Esophagus (tissue), 2 donors: Measurements from ENCODE around the gene NUDCD3. TPM values are rescaled to one million over a fixed set of nuclear protein-coding genes. Genes with fewer than 3 reads are reported as not detected.
"Not testable (repeated sequence)": the region's sequence is repeated elsewhere in the genome, so short reads cannot be mapped to it uniquely, and the experiment has no call there.

ENCODE experiments used
- H3K27ac ChIP-seq, 2 donors: one replicate each; pipeline ENCODE4 v1.5.1; 2013; ENCODE audit warnings: low read depth in 2 of 2, mild to moderate bottlenecking in 2 of 2, inconsistent platforms in 1 of 2, low read length in 1 of 2, moderate library complexity in 1 of 2
- H3K27me3 ChIP-seq, 2 donors: one replicate each; pipeline ENCODE4 v1.6.1; 2013; ENCODE audit warnings: low read length in 2 of 2, control low read depth in 1 of 2, mild to moderate bottlenecking in 1 of 2; ENCODE audit not compliant: insufficient read depth in 2 of 2, control insufficient read depth in 1 of 2
- H3K36me3 ChIP-seq, 2 donors: one replicate each; pipeline ENCODE4 v1.6.1; 2013; ENCODE audit warnings: low read length in 1 of 2; ENCODE audit not compliant: control insufficient read depth in 2 of 2, insufficient read depth in 2 of 2
- H3K4me1 ChIP-seq, 2 donors: one replicate each; pipeline ENCODE4 v1.6.1; 2013; ENCODE audit warnings: low read length in 1 of 2; ENCODE audit not compliant: control insufficient read depth in 2 of 2, insufficient read depth in 2 of 2
- H3K4me3 ChIP-seq, 2 donors: one replicate each; pipeline ENCODE4 v1.5.1; 2013; ENCODE audit warnings: low read length in 2 of 2, mild to moderate bottlenecking in 2 of 2, low read depth in 1 of 2, moderate library complexity in 1 of 2
- H3K9me3 ChIP-seq, 2 donors: one replicate each; pipeline ENCODE4 v1.6.1; 2013; ENCODE audit warnings: mild to moderate bottlenecking in 2 of 2, low read depth in 1 of 2, low read length in 1 of 2, moderate library complexity in 1 of 2; ENCODE audit not compliant: control insufficient read depth in 2 of 2, insufficient read depth in 1 of 2
- WGBS, 2 donors: extraction: QIAGEN DNeasy Blood & Tissue Kit; methylation state at CpG; one replicate each; pipeline ENCODE4 v1.1.7; 2013; 5-methylcytosine and 5-hydroxymethylcytosine counted together
- polyA plus RNA-seq, 2 donors: library from polyadenylated mRNA; stranded (reverse); fragments of 200-250 nt; gene quantifications; one replicate each; pipeline ENCODE4 v1.2.3, GENCODE V29; 2013
- donor health status: healthy with polysubstance abuse.
- donor health status: Bipolar disorder and iron deficiency.

The NUDCD3 gene
- polyA plus RNA-seq, 2 donors: 20.5 to 21.2 TPM

- H3K27ac ChIP-seq: no peak overlapping the region
- no peaks in the 10 kb centered on the region for H3K36me3 ChIP-seq
- H3K4me1 ChIP-seq: no peaks in the 10 kb centered on the region
- WGBS, 2 donors: 62 to 73% methylated on average over 3 of the region's 3 CpGs
- H3K4me3 ChIP-seq: no peak overlapping the region
- H3K9me3 ChIP-seq: no peaks in the 10 kb centered on the region
- no peaks in the 10 kb centered on the region for H3K27me3 ChIP-seq
Measured at GRCh38 chr7:44439926-44440325, 50.5 kb downstream of the NUDCD3 start.

GRCh38 chr7:44438816-44439215 is 51.6 kb downstream of the NUDCD3 start:
- Histone ChIP-seq H3K4me3 (no peak overlapping the region), H3K27me3 (no peaks in the 10 kb centered on the region), H3K27ac (no peak overlapping the region), H3K4me1 (peaks cover 0 to 2% of the 10 kb centered on the region in 2 donors), H3K9me3 (no peaks in the 10 kb centered on the region), H3K36me3 (peaks cover 0 to 5% of the 10 kb centered on the region in 2 donors)
- 84 to 91% methylated on average over 4 of the region's 4 CpGs for WGBS, 2 donors

GRCh38 chr7:44434201-44434600 is 56.3 kb downstream of the NUDCD3 start:
- H3K4me1 ChIP-seq: peaks cover 4% of the 10 kb centered on the region in 2 donors
- peaks cover 0 to 16% of the 10 kb centered on the region in 2 donors for H3K36me3 ChIP-seq
- H3K27ac ChIP-seq: no peak overlapping the region
- H3K9me3 ChIP-seq: no peaks in the 10 kb centered on the region
- WGBS, 2 donors: 84 to 85% methylated on average over 7 of the region's 7 CpGs
- no peak overlapping the region for H3K4me3 ChIP-seq
- H3K27me3 ChIP-seq: no peaks in the 10 kb centered on the region

- H3K27me3 ChIP-seq: no peaks in the 10 kb centered on the region
- no peak overlapping the region for H3K27ac ChIP-seq
- no peak overlapping the region for H3K4me3 ChIP-seq
- WGBS, 2 donors: 86 to 87% methylated on average over 10 of the region's 10 CpGs
- H3K9me3 ChIP-seq: no peaks in the 10 kb centered on the region
- peaks cover 0 to 16% of the 10 kb centered on the region in 2 donors for H3K36me3 ChIP-seq
- peaks cover 4% of the 10 kb centered on the region in 2 donors for H3K4me1 ChIP-seq
Measured at GRCh38 chr7:44433255-44434022, 57.0 kb downstream of the NUDCD3 start.

- WGBS, 2 donors: 89 to 92% methylated on average over 6 of the region's 6 CpGs
- H3K4me3 ChIP-seq: no peak overlapping the region
- peaks cover 0 to 16% of the 10 kb centered on the region in 2 donors for H3K36me3 ChIP-seq
- no peaks in the 10 kb centered on the region for H3K9me3 ChIP-seq
- no peaks in the 10 kb centered on the region for H3K27me3 ChIP-seq
- peaks cover 4% of the 10 kb centered on the region in 2 donors for H3K4me1 ChIP-seq
- no peak overlapping the region for H3K27ac ChIP-seq
Measured at GRCh38 chr7:44432381-44432977, 58.0 kb downstream of the NUDCD3 start.

- peaks cover 4% of the 10 kb centered on the region in 2 donors for H3K4me1 ChIP-seq
- H3K27me3 ChIP-seq: no peaks in the 10 kb centered on the region
- 72 to 78% methylated on average over 2 of the region's 2 CpGs for WGBS, 2 donors
- no peak overlapping the region for H3K27ac ChIP-seq
- peaks cover 0 to 21% of the 10 kb centered on the region in 2 donors for H3K36me3 ChIP-seq
- no peaks in the 10 kb centered on the region for H3K9me3 ChIP-seq
- H3K4me3 ChIP-seq: no peak overlapping the region
Measured at GRCh38 chr7:44431091-44431608, 59.3 kb downstream of the NUDCD3 start.

GRCh38 chr7:44430054-44430453 is 60.4 kb downstream of the NUDCD3 start:
- Histone ChIP-seq H3K4me3 (no peak overlapping the region), H3K27me3 (no peaks in the 10 kb centered on the region), H3K36me3 (peaks cover 2 to 24% of the 10 kb centered on the region in 2 donors), H3K4me1 (peaks cover 4% of the 10 kb centered on the region in 2 donors), H3K9me3 (no peaks in the 10 kb centered on the region), H3K27ac (no peak overlapping the region)
- WGBS, 2 donors: 98 to 99% methylated on average over 4 of the region's 4 CpGs

GRCh38 chr7:44424762-44425161 is 65.7 kb downstream of the NUDCD3 start:
- not testable (repeated sequence) for H3K9me3 ChIP-seq, H3K27me3 ChIP-seq, H3K4me1 ChIP-seq, H3K27ac ChIP-seq, H3K4me3 ChIP-seq, H3K36me3 ChIP-seq
- WGBS, 2 donors: 97 to 98% methylated on average over 2 of the region's 2 CpGs

GRCh38 chr7:44416941-44417340 is 73.5 kb downstream of the NUDCD3 start:
- no peaks in the 10 kb centered on the region for H3K9me3 ChIP-seq
- H3K4me1 ChIP-seq: no peaks in the 10 kb centered on the region
- H3K27me3 ChIP-seq: no peaks in the 10 kb centered on the region
- H3K27ac ChIP-seq: no peak overlapping the region
- WGBS, 2 donors: 92 to 93% methylated on average over 6 of the region's 6 CpGs
- H3K4me3 ChIP-seq: no peak overlapping the region
- peaks cover 0 to 6% of the 10 kb centered on the region in 2 donors for H3K36me3 ChIP-seq
